C4-2B (cell line): ENCODE data around the gene GNS.

Source experiments
- ZFX ChIP-seq: fragments of 450-650 bp; IDR thresholded peaks from 2 replicates; pipeline ENCODE4 v1.6.1; 2017
- TF ChIP-seq, protein P1 (sequence below): fragments of 450-650 bp; conservative IDR thresholded peaks from 2 replicates; pipeline ENCODE4 v1.5.1; 2017; ENCODE audit warnings: mild to moderate bottlenecking

DNA sequence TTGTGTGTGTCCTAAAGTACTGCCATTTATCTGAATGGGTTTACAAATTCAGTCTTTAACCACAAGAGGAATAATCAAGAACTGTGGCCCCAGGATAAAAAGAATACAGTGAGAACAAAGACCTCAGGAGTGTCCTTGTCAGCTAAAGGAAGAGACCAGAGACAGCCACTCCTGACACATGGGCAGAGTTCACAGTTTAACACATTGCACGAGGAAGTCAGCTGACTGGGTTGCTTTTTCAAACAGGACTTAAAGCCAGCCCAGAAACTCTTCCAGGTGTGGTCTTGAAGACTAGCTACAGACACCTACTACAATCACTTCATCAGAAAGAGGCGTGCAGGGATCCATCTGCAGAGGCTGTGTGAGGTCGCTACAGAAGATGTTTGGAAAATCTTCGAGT is 42.8 kb downstream of the GNS start:
- TF ChIP-seq, protein P1, sequence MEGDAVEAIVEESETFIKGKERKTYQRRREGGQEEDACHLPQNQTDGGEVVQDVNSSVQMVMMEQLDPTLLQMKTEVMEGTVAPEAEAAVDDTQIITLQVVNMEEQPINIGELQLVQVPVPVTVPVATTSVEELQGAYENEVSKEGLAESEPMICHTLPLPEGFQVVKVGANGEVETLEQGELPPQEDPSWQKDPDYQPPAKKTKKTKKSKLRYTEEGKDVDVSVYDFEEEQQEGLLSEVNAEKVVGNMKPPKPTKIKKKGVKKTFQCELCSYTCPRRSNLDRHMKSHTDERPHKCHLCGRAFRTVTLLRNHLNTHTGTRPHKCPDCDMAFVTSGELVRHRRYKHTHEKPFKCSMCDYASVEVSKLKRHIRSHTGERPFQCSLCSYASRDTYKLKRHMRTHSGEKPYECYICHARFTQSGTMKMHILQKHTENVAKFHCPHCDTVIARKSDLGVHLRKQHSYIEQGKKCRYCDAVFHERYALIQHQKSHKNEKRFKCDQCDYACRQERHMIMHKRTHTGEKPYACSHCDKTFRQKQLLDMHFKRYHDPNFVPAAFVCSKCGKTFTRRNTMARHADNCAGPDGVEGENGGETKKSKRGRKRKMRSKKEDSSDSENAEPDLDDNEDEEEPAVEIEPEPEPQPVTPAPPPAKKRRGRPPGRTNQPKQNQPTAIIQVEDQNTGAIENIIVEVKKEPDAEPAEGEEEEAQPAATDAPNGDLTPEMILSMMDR, result no peak
- no peak for TF ChIP-seq ZFX
